OCI-LY3 (cell line): ENCODE measurements around the gene TTC12.

Experiments used
- EZH2phosphoT487 ChIP-seq: fragments of 200-600 bp; shearing (Covaris generic); IDR thresholded peaks from 2 replicates; pipeline ENCODE4 v1.6.1; 2018; ENCODE audit warnings: antibody characterized with exemption, mixed run types, low read depth
- TF ChIP-seq, protein P1 (sequence below): fragments of 200-600, 300-600 bp; sonication (generic); IDR thresholded peaks from 2 replicates; pipeline ENCODE4 v1.5.1; 2014; ENCODE audit warnings: antibody characterized with exemption, low read length, low read depth

DNA sequence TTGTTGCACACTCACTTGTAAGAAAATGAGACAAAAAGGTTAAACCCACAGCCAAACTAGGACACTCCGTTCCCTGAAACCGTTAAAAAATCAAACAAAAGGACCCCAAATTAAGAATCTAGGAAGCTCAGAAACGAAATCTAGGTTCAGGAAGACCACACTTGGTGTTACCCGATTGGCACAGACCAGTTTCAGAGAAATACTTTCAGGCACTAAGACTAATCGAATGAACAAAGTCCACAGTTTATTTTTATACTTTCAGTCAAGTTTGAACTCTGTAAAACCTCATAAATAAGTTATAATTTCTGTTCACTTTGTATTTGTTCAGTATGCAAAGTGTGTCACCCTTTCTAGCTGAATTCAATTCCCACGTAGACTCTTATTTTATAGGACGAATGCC lies 38.8 kb upstream of the TTC12 start:
- TF ChIP-seq, protein P1, sequence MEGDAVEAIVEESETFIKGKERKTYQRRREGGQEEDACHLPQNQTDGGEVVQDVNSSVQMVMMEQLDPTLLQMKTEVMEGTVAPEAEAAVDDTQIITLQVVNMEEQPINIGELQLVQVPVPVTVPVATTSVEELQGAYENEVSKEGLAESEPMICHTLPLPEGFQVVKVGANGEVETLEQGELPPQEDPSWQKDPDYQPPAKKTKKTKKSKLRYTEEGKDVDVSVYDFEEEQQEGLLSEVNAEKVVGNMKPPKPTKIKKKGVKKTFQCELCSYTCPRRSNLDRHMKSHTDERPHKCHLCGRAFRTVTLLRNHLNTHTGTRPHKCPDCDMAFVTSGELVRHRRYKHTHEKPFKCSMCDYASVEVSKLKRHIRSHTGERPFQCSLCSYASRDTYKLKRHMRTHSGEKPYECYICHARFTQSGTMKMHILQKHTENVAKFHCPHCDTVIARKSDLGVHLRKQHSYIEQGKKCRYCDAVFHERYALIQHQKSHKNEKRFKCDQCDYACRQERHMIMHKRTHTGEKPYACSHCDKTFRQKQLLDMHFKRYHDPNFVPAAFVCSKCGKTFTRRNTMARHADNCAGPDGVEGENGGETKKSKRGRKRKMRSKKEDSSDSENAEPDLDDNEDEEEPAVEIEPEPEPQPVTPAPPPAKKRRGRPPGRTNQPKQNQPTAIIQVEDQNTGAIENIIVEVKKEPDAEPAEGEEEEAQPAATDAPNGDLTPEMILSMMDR: no peak
- no peak for TF ChIP-seq EZH2phosphoT487
